Breast epithelium (tissue), 4 donors: ENCODE data around the gene USP6. TPM values are rescaled to one million over a fixed set of nuclear protein-coding genes. Genes with fewer than 3 reads are reported as not detected.

ENCODE experiments used
- DNase-seq, 2 donors: peaks; one replicate each; pipeline ENCODE4 v3.0.0-alpha.2; 2019; ENCODE audit warnings: low spot score in 2 of 2
- H3K27ac ChIP-seq, 2 donors: fragments of 200-600 bp; sonication (generic) in 1 of 2; one replicate each; pipeline ENCODE4 v1.5.1; 2016 to 2019; ENCODE audit warnings: mild to moderate bottlenecking in 1 of 2
- H3K27me3 ChIP-seq, 2 donors: fragments of 200-600 bp; sonication (generic) in 1 of 2; one replicate each; pipeline versions ENCODE4 v1.5.1 to v1.6.0; 2017 to 2019; ENCODE audit warnings: control low read depth in 1 of 2, mild to moderate bottlenecking in 1 of 2
- H3K36me3 ChIP-seq: fragments of 200-600 bp; one replicate; pipeline ENCODE4 v1.5.1; 2019
- H3K4me1 ChIP-seq, 2 donors: fragments of 200-600 bp; sonication (generic); one replicate each; pipeline ENCODE4 v1.5.1; 2016 to 2019; ENCODE audit warnings: control low read depth in 1 of 2
- H3K4me3 ChIP-seq, 3 donors: fragments of 200-600 bp; sonication (generic); 1 replicate in 2 of 3; 2 replicates in 1 of 3; pipeline ENCODE4 v1.5.1; 2016 to 2019; ENCODE audit warnings: mild to moderate bottlenecking in 3 of 3, moderate library complexity in 2 of 3
- H3K9me3 ChIP-seq, 2 donors: fragments of 200-600 bp; sonication (generic) in 1 of 2; one replicate each; pipeline ENCODE4 v1.5.1; 2016 to 2019; ENCODE audit warnings: control low read depth in 1 of 2
- POLR2A ChIP-seq: fragments of 450-650 bp; IDR thresholded peaks from one replicate; pipeline ENCODE4 v1.6.1; 2016; ENCODE audit warnings: antibody characterized with exemption, mild to moderate bottlenecking, moderate library complexity
- POLR2AphosphoS5 ChIP-seq, 3 donors: sonication (generic); formaldehyde crosslinking; IDR thresholded peaks; one replicate each; pipeline ENCODE4 v1.6.1; 2017; ENCODE audit warnings: antibody characterized with exemption in 3 of 3
- intact Hi-C: fragments of 100-400 bp; cut with DNase I; formaldehyde crosslinking; loops from one replicate; pipeline ENCODE4 v1.15.1; 2023; ENCODE audit warnings: low total_unique reads
- total RNA-seq, 3 donors: library from RNA; depleted of rRNA; stranded (reverse); fragments of >200 nt; gene quantifications; one replicate each; pipeline ENCODE4 v1.1.0, GENCODE V29; 2016
- TF ChIP-seq, protein P1 (sequence below), 3 donors: fragments of 450-650 bp; IDR thresholded peaks; one replicate each; pipeline ENCODE4 v1.5.1; 2016 to 2017; ENCODE audit warnings: antibody characterized with exemption in 3 of 3, mild to moderate bottlenecking in 3 of 3, moderate library complexity in 3 of 3

Gene USP6
- total RNA-seq, 3 donors from 2014 or later = 0.16 to 0.44 (median 0.33) TPM

DNA sequence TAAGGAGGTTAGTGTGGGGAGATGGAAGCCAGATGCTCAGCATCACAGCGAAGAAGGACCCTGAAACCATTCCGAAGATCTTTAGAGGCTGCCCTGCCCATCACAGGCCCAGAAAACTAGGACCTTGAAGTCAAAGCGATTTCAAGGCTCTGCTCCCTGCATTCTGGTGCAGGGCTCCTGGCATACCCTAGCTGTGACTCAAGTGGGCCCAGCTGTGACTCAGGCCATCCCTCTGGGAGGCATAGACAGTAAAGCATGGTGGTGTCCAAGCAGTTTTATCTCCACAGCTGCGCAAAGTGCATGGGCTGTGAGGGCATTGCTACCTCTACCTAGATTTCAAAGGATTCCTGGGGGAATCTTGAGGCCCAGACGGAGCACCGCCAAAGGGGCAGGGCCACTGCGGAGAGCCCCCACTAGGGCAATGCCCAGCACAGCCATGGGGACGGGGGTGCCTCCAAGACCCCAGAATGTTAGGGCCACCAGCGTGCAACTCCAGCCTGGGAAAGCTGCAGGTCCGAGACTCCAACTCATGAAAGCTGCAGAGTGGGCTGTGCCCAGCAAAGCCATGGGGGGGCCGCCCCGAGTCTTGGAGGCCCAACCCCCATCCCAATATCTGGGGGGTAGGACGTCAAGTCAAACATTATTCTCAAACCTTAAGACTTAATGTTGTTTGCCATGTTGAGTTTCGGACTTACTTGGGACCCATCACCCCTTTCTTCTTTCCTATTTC lies 87.5 kb downstream of the USP6 start:
- Histone ChIP-seq H3K36me3 (no peaks in the 10 kb centered on the region), H3K27me3 (no peaks in the 10 kb centered on the region), H3K27ac (no peak overlapping the region), H3K4me1 (no peaks in the 10 kb centered on the region), H3K4me3 (no peak overlapping the region), H3K9me3 (no peaks in the 10 kb centered on the region)
- no peak for DNase-seq
- TF ChIP-seq, protein P1, sequence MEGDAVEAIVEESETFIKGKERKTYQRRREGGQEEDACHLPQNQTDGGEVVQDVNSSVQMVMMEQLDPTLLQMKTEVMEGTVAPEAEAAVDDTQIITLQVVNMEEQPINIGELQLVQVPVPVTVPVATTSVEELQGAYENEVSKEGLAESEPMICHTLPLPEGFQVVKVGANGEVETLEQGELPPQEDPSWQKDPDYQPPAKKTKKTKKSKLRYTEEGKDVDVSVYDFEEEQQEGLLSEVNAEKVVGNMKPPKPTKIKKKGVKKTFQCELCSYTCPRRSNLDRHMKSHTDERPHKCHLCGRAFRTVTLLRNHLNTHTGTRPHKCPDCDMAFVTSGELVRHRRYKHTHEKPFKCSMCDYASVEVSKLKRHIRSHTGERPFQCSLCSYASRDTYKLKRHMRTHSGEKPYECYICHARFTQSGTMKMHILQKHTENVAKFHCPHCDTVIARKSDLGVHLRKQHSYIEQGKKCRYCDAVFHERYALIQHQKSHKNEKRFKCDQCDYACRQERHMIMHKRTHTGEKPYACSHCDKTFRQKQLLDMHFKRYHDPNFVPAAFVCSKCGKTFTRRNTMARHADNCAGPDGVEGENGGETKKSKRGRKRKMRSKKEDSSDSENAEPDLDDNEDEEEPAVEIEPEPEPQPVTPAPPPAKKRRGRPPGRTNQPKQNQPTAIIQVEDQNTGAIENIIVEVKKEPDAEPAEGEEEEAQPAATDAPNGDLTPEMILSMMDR (IDR thresholded peaks at IDR 0.05) = no peak
- TF ChIP-seq POLR2A (no peak), POLR2AphosphoS5 (IDR thresholded peaks at IDR 0.05) (no peak)
- intact Hi-C loops = no loop called here

DNA sequence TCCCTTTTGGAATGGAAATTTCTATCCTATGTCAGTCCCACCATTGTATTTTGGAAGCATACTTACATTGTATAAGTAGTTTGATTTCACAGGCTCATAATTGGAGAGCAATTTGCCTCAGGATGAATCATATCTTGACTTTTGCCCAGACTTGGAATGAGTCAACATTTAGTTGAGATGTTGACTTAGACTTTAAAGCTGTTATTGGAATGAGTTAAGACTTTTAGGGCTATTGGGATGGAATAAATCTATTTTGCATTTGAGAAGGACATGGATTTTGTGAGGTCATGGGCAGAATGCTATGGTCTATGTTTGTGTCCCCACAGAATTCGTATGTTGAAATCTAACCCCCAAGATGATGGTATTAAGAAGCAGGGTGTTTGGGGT lies 88.1 kb downstream of the USP6 start:
- no peak for DNase-seq
- H3K27ac ChIP-seq = no peak overlapping the region
- H3K4me3 ChIP-seq = no peak overlapping the region
- intact Hi-C loops = no loop called here
- H3K4me1 ChIP-seq = no peaks in the 10 kb centered on the region
- H3K9me3 ChIP-seq = no peaks in the 10 kb centered on the region
- TF ChIP-seq POLR2A = no peak
- TF ChIP-seq, protein P1 (IDR thresholded peaks at IDR 0.05) = no peak
- TF ChIP-seq POLR2AphosphoS5 (IDR thresholded peaks at IDR 0.05) = no peak
- no peaks in the 10 kb centered on the region for H3K36me3 ChIP-seq
- H3K27me3 ChIP-seq = no peaks in the 10 kb centered on the region

DNA sequence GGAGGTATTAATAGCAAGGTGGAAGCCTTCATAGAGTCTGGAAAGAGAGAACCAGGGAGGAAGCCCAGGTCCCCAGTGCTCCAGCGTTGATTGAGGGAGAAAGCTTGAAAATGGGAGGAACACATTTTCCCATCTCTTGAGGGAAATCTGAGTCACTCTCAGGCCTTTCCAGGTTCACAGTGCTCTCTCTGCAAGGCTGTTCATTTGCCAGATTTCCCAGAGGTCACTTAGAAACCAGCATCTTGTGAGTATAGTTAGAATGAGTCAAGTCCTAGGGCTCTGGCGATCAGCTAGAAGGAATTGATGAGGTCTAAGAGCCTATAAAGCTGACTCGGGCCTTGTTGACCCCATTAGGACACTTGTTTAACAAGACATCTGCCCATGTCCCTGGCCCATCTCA lies 93.6 kb downstream of the USP6 start:
- no peaks in the 10 kb centered on the region for H3K27me3 ChIP-seq
- no peak overlapping the region for H3K4me3 ChIP-seq
- TF ChIP-seq POLR2A (no peak), POLR2AphosphoS5 (IDR thresholded peaks at IDR 0.05) (no peak)
- TF ChIP-seq, protein P1 (IDR thresholded peaks at IDR 0.05) = no peak
- H3K36me3 ChIP-seq = no peaks in the 10 kb centered on the region
- DNase-seq = no peak
- H3K4me1 ChIP-seq = no peaks in the 10 kb centered on the region
- no peak overlapping the region for H3K27ac ChIP-seq
- H3K9me3 ChIP-seq = no peaks in the 10 kb centered on the region
- intact Hi-C loops = no loop called here

DNA sequence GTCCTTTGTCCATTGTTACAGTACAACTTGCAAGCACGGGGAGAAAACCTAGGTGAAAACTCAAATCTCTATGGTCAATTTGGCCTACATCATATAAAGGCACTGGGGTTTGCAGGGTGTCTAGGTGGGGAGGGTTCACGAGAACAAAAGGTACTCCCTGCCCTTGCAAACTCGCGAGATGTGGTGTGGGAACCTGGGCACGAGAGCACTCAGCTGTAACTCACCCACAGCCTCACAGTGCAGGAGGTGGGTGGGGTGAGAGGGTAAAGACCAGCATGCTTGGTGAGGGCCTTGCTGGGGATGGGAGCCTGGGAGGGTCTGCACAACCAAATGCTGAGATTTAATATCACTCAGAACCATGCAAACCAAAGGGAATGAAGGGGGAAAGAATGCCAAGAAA lies 94.3 kb downstream of the USP6 start:
- no peaks in the 10 kb centered on the region for H3K9me3 ChIP-seq
- no peak overlapping the region for H3K4me3 ChIP-seq
- no peak overlapping the region for H3K27ac ChIP-seq
- intact Hi-C loops = no loop called here
- no peaks in the 10 kb centered on the region for H3K36me3 ChIP-seq
- no peak for DNase-seq
- no peaks in the 10 kb centered on the region for H3K27me3 ChIP-seq
- no peaks in the 10 kb centered on the region for H3K4me1 ChIP-seq
- TF ChIP-seq POLR2AphosphoS5 (IDR thresholded peaks at IDR 0.05) (no peak), POLR2A (no peak)
- TF ChIP-seq, protein P1 (IDR thresholded peaks at IDR 0.05) = no peak

DNA sequence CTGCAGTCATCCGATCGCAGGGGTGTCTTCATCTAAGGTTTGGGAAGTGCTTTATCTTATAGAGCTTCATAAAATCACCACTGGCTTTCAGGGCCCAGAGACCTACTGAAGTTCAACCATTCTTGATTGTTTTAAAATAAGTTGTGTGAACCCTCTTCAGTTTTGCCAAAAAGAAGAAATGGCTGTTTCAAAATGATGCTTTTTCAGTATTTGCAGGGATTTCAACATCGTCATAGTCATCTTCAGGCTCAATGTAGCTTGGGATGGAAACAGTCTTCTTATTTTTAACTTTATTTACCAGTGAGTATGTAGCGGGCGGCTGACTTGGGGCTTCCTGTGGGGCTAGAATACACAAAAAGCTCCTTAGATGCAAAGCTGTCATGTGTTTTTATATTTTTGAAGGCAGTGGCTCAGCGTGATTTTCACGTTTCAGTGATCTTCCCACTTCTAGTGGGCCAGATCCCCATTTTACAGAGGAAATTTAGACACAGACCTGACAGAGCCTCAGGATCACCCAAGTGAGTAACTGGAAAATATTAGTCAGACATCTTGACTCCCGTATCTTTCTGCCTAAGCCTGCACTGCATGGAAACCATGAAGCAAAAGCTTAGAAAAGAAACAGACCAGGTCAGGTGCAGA lies 94.9 kb downstream of the USP6 start:
- intact Hi-C loops = no loop called here
- Histone ChIP-seq H3K27ac (no peak overlapping the region), H3K36me3 (no peaks in the 10 kb centered on the region), H3K4me3 (no peak overlapping the region), H3K4me1 (no peaks in the 10 kb centered on the region), H3K27me3 (no peaks in the 10 kb centered on the region), H3K9me3 (no peaks in the 10 kb centered on the region)
- TF ChIP-seq POLR2A = no peak
- TF ChIP-seq POLR2AphosphoS5 (IDR thresholded peaks at IDR 0.05) = no peak
- no peak for DNase-seq
